Endothelial cell of hepatic sinusoid (primary cell): ENCODE data around the gene BNC2.

Experiments used
- in situ Hi-C: cut with HindIII; loops from 2 replicates; pipeline ENCODE4 v1.10.0; 2017; ENCODE audit warnings: low sequenced_read_pairs

The BNC2 gene

DNA sequence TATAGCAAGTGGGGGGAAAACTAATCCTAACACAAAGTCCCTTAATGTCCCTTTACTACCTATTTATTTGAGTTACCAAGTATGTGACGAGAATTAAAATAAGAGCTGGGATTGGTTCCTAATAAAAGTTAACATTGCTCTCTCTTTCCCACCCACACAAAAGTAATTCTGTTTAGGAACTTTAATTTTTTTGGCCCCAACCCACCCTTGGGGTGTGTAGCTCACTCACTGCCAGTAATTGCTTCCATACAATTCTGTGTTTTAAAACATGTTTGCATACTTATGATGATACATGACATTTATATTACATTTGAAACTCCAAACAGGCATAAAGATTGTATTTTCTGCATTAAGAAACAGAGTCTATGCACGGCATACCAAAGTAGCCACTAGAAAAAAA is 106.5 kb downstream of the BNC2 start:
- in situ Hi-C loops = no loop called here

DNA sequence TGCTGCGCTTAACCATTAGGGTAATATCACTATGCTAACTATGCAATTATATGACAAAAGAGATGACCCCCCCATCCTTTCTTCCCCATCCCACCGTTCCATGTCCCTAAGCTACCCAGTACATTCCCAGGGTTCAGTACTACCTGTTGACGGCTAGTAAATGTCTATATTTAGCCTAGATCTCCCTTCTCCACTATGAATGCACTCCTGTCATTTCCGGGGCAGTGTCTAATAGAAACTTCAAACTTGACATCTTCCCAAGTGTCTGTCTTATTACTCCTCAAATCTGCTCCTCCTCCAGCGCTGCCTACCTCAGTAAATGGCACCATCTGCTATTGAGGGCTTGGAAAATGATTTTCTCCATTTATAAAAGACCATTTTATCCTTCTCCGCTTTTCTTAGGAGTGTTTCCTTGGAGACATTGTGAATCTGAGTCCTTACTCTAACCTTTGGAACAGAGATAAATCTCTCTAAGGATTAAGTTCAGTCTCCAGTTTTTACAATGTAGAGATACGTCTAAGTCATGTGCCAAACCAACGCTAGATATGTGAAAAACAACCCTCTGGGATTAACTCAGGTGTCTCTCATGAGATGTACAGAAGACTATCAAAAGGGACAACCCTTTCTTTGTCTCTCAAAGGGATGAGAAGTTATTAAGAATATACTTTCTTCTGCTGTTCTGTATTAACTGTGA is 114.9 kb downstream of the BNC2 start:
- in situ Hi-C loops = no loop called here

GRCh38 chr9:16754662-16755061 is 115.8 kb downstream of the BNC2 start:
- in situ Hi-C loops = no loop called here

DNA sequence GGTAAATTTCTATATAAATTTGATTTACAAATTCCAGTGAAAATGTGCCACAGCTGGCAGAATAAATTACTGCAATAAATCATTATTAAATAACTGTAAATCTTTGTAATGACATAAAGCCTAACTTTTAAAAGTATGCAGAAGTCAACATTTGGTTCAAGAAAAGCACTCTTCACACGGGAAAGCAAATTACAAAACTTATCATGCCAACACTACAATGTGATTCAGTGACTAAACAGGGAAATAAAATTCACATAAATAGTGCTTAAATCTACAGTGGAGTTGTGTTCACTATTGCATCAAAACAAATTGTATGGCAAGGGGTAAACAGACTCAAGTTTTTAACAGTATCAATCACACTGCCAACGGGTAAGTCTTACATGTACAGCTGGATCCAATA is 117.2 kb downstream of the BNC2 start:
- in situ Hi-C loops = no loop called here

DNA sequence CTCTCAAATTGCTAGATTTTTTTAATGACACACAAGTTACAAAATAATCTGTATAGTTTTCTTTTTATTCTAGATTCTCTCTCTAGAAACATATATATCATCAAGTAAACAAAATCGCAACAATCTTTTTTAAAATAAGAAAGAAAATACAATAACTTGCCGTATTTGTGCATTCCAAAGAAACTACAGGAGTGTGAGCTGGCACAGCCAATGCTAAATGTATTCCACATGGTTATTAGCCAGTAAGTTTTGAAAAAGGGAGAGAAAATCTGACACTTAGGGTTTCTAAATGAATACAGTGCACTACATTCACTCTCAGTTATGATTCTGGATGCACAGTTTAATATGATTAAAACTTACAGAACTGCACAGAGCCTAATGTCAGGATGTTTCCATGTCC is 117.9 kb downstream of the BNC2 start:
- in situ Hi-C loops = no loop called here

GRCh38 chr9:16750553-16750952 is 119.9 kb downstream of the BNC2 start:
- in situ Hi-C loops = no loop called here

DNA sequence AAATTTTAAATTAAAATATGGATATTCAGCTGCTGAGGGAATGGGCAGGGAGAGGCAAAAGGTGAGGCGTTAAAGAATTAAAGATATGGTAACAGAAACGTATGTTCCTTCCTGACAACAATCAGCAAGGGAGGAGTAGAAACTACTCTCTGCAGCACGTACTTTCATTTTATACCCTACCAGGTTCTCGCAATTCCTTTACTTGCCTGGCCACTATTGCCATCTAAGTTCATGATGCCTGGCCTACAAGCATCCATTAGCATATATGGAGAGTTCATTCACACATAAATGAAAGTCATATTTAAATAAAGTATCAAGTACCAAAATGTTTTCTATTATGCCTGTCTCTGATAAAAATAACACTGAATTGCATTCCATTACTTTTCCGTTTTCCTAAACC is 125.1 kb downstream of the BNC2 start:
- in situ Hi-C loops = loop anchor here (25.0 kb wide), 2 partner anchors 108 to 533 kb away; no protein-coding TSS in a partner anchor

GRCh38 chr9:16744394-16744793 is 126.1 kb downstream of the BNC2 start:
- in situ Hi-C loops = loop anchor here (25.0 kb wide), 2 partner anchors 107 to 532 kb away; no protein-coding TSS in a partner anchor

DNA sequence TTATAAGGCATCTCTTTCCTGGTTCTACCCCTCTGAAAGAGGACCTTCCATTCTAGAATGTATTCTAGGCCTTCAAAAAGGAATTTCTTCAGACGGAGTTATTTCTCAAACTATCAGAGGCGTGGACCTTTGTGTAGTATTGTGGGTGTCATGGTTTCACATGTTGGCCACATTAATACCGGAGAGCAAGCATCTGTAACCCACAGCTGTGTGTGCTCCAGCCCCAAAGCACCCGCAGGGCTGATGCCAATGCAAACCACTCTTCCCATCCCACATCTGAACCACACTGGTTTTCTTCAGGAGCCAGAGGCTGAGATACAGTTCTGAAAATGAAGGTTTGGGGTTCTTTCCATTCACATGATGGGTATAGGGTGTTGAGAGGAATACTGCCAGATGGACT is 127.1 kb downstream of the BNC2 start:
- in situ Hi-C loops = loop anchor here (25.0 kb wide), 2 partner anchors 106 to 531 kb away; no protein-coding TSS in a partner anchor

GRCh38 chr9:16735001-16735400 is 135.5 kb downstream of the BNC2 start:
- in situ Hi-C loops = loop anchor here (25.0 kb wide), 2 partner anchors 98 to 523 kb away; no protein-coding TSS in a partner anchor

- in situ Hi-C loops = loop anchor here (25.0 kb wide), 2 partner anchors 95 to 520 kb away; no protein-coding TSS in a partner anchor
These were observed 137.9 kb downstream of the BNC2 start for GRCh38 chr9:16732546-16732945.

- in situ Hi-C loops = loop anchor here (25.0 kb wide), 2 partner anchors 93 to 518 kb away; no protein-coding TSS in a partner anchor
These were observed 140.3 kb downstream of the BNC2 start for GRCh38 chr9:16730162-16730561.

DNA sequence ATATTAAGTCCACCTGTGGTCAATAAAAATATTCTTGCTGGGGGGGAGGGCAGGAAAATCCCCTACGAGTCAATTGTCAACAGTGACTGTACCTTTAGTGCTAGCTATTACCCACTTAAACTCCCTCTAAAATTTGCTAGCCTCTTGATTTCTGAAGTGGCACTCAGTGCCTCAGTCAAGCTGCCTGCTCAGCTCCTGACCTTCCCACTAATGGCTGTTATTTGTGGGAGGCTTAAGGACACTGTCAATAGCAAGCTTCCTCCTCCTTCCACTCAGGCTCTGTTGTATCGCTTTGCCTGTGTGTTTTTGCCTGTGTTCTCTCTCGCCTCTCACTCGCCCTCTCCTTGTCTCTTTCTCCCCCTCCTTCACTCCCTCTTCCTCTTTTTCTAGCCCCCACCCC is 140.8 kb downstream of the BNC2 start:
- in situ Hi-C loops = loop anchor here (25.0 kb wide), 2 partner anchors 92 to 517 kb away; no protein-coding TSS in a partner anchor

DNA sequence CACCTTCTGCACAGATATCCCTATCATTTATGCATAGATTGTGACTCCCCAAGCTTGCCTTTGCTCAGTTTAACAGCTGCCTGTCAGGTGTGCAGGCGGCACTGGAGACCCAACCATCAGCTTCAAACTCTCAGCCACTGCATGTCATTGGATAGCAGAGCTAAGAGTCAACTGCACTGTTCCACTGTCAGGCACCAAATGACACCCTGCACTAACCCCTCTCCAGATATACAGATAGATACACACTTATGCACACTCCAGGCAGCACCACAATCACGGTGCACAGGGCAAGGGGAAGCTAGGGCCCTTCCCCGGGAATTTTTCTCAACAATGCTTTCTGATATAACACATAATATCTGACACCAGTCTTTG is 142.3 kb downstream of the BNC2 start:
- in situ Hi-C loops = loop anchor here (25.0 kb wide), 2 partner anchors 91 to 516 kb away; no protein-coding TSS in a partner anchor

DNA sequence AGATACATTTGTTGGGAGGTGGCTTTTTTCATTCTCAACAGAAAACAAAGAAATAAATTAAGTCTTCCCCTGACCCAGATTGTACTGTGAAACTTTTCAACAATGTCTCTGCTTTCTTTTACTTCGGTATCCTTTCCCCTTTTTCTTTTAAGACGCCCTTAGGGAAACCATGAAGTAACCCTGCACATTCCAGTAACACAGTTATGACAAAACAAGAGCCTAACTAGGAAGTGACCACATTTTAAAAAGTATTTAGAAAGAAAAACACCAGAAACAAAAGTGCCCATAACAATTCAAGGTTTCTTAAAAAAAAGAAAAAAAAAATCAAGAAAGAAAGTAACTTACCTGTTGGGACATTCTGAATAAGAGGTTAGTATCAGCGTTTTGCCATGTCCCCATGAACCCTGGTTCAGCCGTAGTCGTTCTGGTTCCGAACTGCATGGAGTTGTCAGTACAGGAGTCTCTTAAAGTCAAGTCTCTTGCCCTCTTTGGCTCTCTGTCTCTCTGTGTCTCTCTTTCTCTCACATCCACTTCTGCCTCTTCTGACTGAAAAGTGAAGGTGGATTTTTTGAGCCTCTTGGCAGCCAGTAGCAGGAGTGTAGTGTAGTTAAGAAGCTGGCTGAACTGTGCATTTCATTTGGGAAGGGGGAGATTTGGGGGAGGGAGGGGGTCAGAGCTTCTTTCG is 142.9 kb downstream of the BNC2 start:
- in situ Hi-C loops = loop anchor here (25.0 kb wide), 2 partner anchors 90 to 515 kb away; no protein-coding TSS in a partner anchor

DNA sequence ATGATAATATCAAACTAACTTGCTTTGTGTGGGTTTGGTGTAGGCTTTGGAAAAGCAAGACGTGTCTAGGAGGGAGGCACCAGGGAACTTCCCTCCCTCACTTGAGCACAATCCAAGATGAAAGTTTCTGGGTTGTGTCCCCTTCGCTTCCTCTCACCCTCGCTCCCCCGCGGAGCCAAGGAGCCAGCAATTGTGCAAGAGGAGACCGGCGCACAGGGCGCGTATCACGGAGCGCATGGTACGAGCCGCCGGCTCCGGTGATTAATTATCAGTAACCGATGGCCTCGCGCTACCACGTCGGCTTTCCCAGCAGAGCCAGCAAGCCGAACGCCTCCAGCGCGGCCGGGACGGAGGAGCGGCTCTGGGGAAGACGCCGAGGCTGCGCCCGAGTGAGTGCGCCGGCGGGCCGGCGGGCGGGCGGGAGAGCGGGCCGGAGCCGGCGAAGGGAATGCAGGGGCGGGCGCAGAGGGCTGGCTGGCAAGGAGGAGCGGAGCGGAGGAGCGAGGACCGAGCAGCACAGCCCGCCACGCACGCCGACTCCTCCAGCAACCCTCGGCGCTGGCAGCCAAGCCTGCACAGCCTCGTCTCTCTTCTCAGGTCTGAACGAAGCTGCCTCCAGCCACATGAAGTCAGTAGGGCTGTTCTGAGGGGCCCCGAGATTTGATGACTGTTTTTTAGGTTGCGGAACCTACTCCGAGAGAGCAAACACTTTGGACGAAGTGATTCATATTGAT is 143.6 kb downstream of the BNC2 start:
- in situ Hi-C loops = loop anchor here (25.0 kb wide), 2 partner anchors 90 to 515 kb away; no protein-coding TSS in a partner anchor

GRCh38 chr9:16726029-16726428 is 144.4 kb downstream of the BNC2 start:
- in situ Hi-C loops = loop anchor here (25.0 kb wide), 2 partner anchors 89 to 514 kb away; no protein-coding TSS in a partner anchor

GRCh38 chr9:16725066-16725465 is 145.4 kb downstream of the BNC2 start:
- in situ Hi-C loops = loop anchor here (25.0 kb wide), 2 partner anchors 88 to 513 kb away; no protein-coding TSS in a partner anchor

DNA sequence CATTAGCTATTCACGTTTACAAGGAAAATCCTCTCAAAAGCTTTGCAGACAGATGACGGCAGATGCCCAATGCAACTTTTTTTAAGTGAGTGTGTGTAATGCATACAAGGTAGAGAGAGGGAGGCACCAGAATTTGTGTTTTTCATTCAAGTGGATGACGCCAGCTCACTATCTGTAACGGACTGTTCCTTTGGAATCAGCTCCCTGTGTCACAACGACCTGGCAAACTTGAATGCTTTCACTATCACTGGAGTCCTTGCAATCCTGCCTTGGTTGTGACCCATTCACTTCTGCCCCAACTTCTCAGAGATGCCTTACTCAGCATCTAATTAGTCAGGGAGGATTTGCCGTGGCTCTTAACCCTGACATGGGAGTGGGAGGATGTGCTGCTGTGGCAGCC is 148.5 kb downstream of the BNC2 start:
- in situ Hi-C loops = no loop called here

- in situ Hi-C loops = no loop called here
These were observed 150.1 kb downstream of the BNC2 start for GRCh38 chr9:16720386-16720785.

DNA sequence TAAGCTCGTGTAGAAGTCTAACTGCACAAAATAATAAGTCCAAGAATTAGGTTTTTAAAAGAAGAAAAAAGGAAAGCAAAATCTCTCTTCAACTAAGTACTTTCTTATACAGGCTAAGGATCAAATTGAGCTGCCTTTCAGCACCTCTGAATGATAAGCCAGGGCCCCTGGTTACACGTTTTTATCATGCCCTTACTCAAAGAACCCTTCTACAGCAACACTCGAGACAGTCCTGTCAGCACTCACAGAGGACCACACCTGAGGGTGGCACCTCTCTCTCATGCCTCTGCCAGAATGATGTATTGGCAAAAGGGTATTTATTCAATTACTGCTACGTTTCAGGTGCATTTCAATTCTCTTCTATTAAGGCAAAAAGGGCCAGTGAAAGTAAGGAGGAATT is 150.5 kb downstream of the BNC2 start:
- in situ Hi-C loops = loop anchor here (10.0 kb wide), 1 partner anchor 265 kb away; no protein-coding TSS in a partner anchor
